Forelimb muscle (tissue), 1 donor: ENCODE measurements around the gene CDH26. TPM values are rescaled to one million over a fixed set of nuclear protein-coding genes. Genes with fewer than 3 reads are reported as not detected.

Source experiments
- DNase-seq: peaks from one replicate; pipeline ENCODE4 v3.0.0-alpha.2; 2013; ENCODE audit warnings: low read depth
- polyA plus RNA-seq: library from polyadenylated mRNA; unstranded; fragments of 120-200 nt; gene quantifications from one replicate; pipeline ENCODE4 v1.2.1, GENCODE V29; 2013; ENCODE audit not compliant: insufficient read length

CDH26 gene
- polyA plus RNA-seq, 1 donor, result 0.95 TPM

GRCh38 chr20:59985164-59985563, 26.9 kb downstream of the CDH26 start:
- DNase-seq, result no peak

GRCh38 chr20:59985864-59986263, 27.6 kb downstream of the CDH26 start:
- no peak for DNase-seq

GRCh38 chr20:59987135-59987534, 28.9 kb downstream of the CDH26 start:
- DNase-seq, result no peak

- DNase-seq, result no peak
Measured at GRCh38 chr20:59988141-59988540, 29.9 kb downstream of the CDH26 start.

GRCh38 chr20:59992526-59993084, 34.4 kb downstream of the CDH26 start:
- DNase-seq, result no peak

- DNase-seq, result no peak
Measured at GRCh38 chr20:59993736-59994430, 35.7 kb downstream of the CDH26 start.

GRCh38 chr20:59994697-59995122, 36.5 kb downstream of the CDH26 start:
- no peak for DNase-seq

GRCh38 chr20:59996108-59996507, 37.9 kb downstream of the CDH26 start:
- DNase-seq, result no peak

- DNase-seq, result no peak
Measured at GRCh38 chr20:59997896-59998295, 39.7 kb downstream of the CDH26 start.

- DNase-seq, result no peak
Measured at GRCh38 chr20:59999502-59999901, 41.3 kb downstream of the CDH26 start.

GRCh38 chr20:60000271-60001042, 42.2 kb downstream of the CDH26 start:
- no peak for DNase-seq

- DNase-seq, result no peak
Measured at GRCh38 chr20:60001108-60001507, 42.9 kb downstream of the CDH26 start.

- DNase-seq, result no peak
Measured at GRCh38 chr20:60003776-60004175, 45.6 kb downstream of the CDH26 start.

- DNase-seq, result no peak
Measured at GRCh38 chr20:60006261-60006660, 48.0 kb downstream of the CDH26 start.

GRCh38 chr20:60007464-60007863, 49.2 kb downstream of the CDH26 start:
- no peak for DNase-seq

GRCh38 chr20:60008130-60008808, 50.0 kb downstream of the CDH26 start:
- DNase-seq, result no peak

- no peak for DNase-seq
Measured at GRCh38 chr20:60009318-60009717, 51.1 kb downstream of the CDH26 start.

GRCh38 chr20:60009826-60010616, 51.8 kb downstream of the CDH26 start:
- DNase-seq, result no peak

GRCh38 chr20:60010689-60011458, 52.7 kb downstream of the CDH26 start:
- DNase-seq, result no peak
